Panc1 (cell line): ENCODE results near the gene PEPD. TPM values are rescaled to one million over a fixed set of nuclear protein-coding genes. Genes with fewer than 3 reads are reported as not detected.
A peak's percentile ranks its signal among the peaks of the same experiment; 100 is the strongest.

Experiments
- ATAC-seq: fragments of 200-7000 bp; cut with Tn5 transposase; 2 replicates; pipeline ENCODE4 v1.9.1; 2020; ENCODE audit warnings: mild to moderate bottlenecking, moderate library complexity
- BruUV-seq: library from RNA; stranded (reverse); fragments of 400-500 nt; replicated peaks from 2 replicates; lab custom pipeline; 2021; lab: Mats Ljungman, UMichigan
- CTCF ChIA-PET: fragments of 300-600 bp; sonication (Branson Sonifier 250); formaldehyde crosslinking; loops from one replicate; lab custom pipeline; 2022; ENCODE audit warnings: antibody characterized with exemption; lab: Charles Lee
- POLR2A ChIA-PET: fragments of 300-600 bp; sonication (Branson Sonifier 250); formaldehyde crosslinking; loops from one replicate; lab custom pipeline; 2022; ENCODE audit warnings: antibody characterized with exemption; lab: Charles Lee
- DNase-seq: peaks from one replicate; pipeline ENCODE4 v3.0.0-alpha.2; 2010; ENCODE audit warnings: low read depth, low spot score
- H3K27ac ChIP-seq: 2 replicates; pipeline ENCODE4 v1.5.1; 2011; ENCODE audit warnings: mild to moderate bottlenecking, low read length, inconsistent platforms
- H3K27me3 ChIP-seq: fragments of 200-500 bp; sonication (Bioruptor generic); 2 replicates; pipeline ENCODE4 v1.6.0; 2014; ENCODE audit warnings: low read length, inconsistent platforms; ENCODE audit not compliant: control insufficient read depth, insufficient read depth
- H3K36me3 ChIP-seq: fragments of 200-500 bp; sonication (Bioruptor generic); 2 replicates; pipeline ENCODE4 v1.5.1; 2014; ENCODE audit warnings: inconsistent platforms, mild to moderate bottlenecking, low read length, moderate library complexity; ENCODE audit not compliant: control insufficient read depth, insufficient read depth
- H3K4me1 ChIP-seq: 2 replicates; pipeline ENCODE4 v1.5.1; 2011; ENCODE audit warnings: inconsistent platforms, mild to moderate bottlenecking, low read length, moderate library complexity; ENCODE audit not compliant: control insufficient read depth, insufficient read depth
- H3K4me3 ChIP-seq, 2 experiments: 2 replicates each; pipeline ENCODE4 v1.5.1; 2011 to 2012; ENCODE audit warnings: low read depth in 2 of 2, low read length in 2 of 2, mild to moderate bottlenecking in 2 of 2, inconsistent platforms in 1 of 2, moderate library complexity in 1 of 2
- H3K9me3 ChIP-seq: fragments of 200-500 bp; sonication (Bioruptor generic); 2 replicates; pipeline ENCODE4 v1.5.1; 2014; ENCODE audit warnings: low read depth, mild to moderate bottlenecking, inconsistent platforms, low read length, moderate library complexity; ENCODE audit not compliant: control insufficient read depth, insufficient read depth
- CTCF ChIP-seq: fragments of 450-650 bp; IDR thresholded peaks from 2 replicates; pipeline ENCODE4 v1.5.1; 2017; ENCODE audit warnings: mild to moderate bottlenecking
- POLR2AphosphoS5 ChIP-seq: IDR thresholded peaks from 2 replicates; pipeline ENCODE4 v1.6.1; 2012; ENCODE audit warnings: mild to moderate bottlenecking, low read depth, low read length, moderate library complexity
- REST ChIP-seq, 2 experiments: IDR thresholded peaks; 2 replicates each; pipeline ENCODE4 v1.6.1; 2011 to 2012; ENCODE audit warnings: low read depth in 2 of 2, control low read depth in 1 of 2, low read length in 1 of 2, mild to moderate bottlenecking in 1 of 2, moderate library complexity in 1 of 2; ENCODE audit not compliant: insufficient read depth in 1 of 2
- SIN3A ChIP-seq: IDR thresholded peaks from 2 replicates; pipeline ENCODE4 v1.6.1; 2012; ENCODE audit warnings: low read depth, mild to moderate bottlenecking, low read length, moderate library complexity, borderline replicate concordance; ENCODE audit not compliant: insufficient read depth
- TCF7L2 ChIP-seq: IDR thresholded peaks from 2 replicates; pipeline ENCODE4 v1.6.1; 2011; ENCODE audit warnings: mild to moderate bottlenecking, low read depth, low read length, inconsistent platforms
- in situ Hi-C: cut with HindIII; loops from 2 replicates; pipeline ENCODE4 v1.10.0; 2016; ENCODE audit warnings: low sequenced_read_pairs, low pct_unique_long_range_greater_than_20kb
- intact Hi-C: fragments of 100-400 bp; cut with micrococcal nuclease; formaldehyde crosslinking; loops from one replicate; pipeline ENCODE4 v1.10.0; 2022; ENCODE audit not compliant: unreplicated experiment
- total RNA-seq: library from RNA; stranded (reverse); gene quantifications from one replicate; pipeline ENCODE4 v1.2.1, GENCODE V29; 2021; ENCODE audit not compliant: unreplicated experiment

The PEPD gene
- total RNA-seq, 1 experiment from 2014 or later, result 102 TPM

GRCh38 chr19:33407716-33408115, 113.9 kb downstream of the PEPD start:
- BruUV-seq, result no TSS peak
- no peak for DNase-seq
- POLR2A ChIA-PET, result no interaction called here
- Histone ChIP-seq H3K27ac (no peak overlapping the region), H3K36me3 (no peaks in the 10 kb centered on the region), H3K27me3 (no peaks in the 10 kb centered on the region), H3K4me3 (no peak overlapping the region), H3K9me3 (no peaks in the 10 kb centered on the region), H3K4me1 (no peaks in the 10 kb centered on the region)
- ATAC-seq, result no peak
- TF ChIP-seq POLR2AphosphoS5 (no peak), REST (IDR thresholded peaks at IDR 0.05; ENCODE audit: insufficient read depth in 1 of 2, low read depth in 2 of 2, low read length in 1 of 2) (no peak)
- intact Hi-C loops, result loop anchor here (2.0 kb wide), 1 partner anchor 167 kb away; no protein-coding TSS in a partner anchor
- CTCF ChIA-PET, result interaction anchor here (0.6 to 2.1 kb wide), 3 partner anchors 49 to 220 kb away, joined by 3 to 16 read pairs (median 5); no protein-coding TSS in a partner anchor
- in situ Hi-C loops, result no loop called here

- H3K9me3 ChIP-seq, result no peaks in the 10 kb centered on the region
- H3K4me1 ChIP-seq, result no peaks in the 10 kb centered on the region
- POLR2A ChIA-PET, result no interaction called here
- intact Hi-C loops (loop anchor here (2.0 kb wide), 1 partner anchor 166 kb away; no protein-coding TSS in a partner anchor), in situ Hi-C loops (no loop called here)
- H3K27me3 ChIP-seq, result no peaks in the 10 kb centered on the region
- no peak overlapping the region for H3K4me3 ChIP-seq
- H3K27ac ChIP-seq, result no peak overlapping the region
- no peaks in the 10 kb centered on the region for H3K36me3 ChIP-seq
- no peak for DNase-seq
- CTCF ChIA-PET, result interaction anchor here (1.0 to 1.3 kb wide), 3 partner anchors 12 to 172 kb away, joined by 3 to 7 read pairs (median 5); no protein-coding TSS in a partner anchor
- no TSS peak for BruUV-seq
- peak; percentile 51 for ATAC-seq
- no peak for TF ChIP-seq SIN3A
- TF ChIP-seq CTCF, result peak; percentile 71
Observed at GRCh38 chr19:33407140-33407551, 114.4 kb downstream of the PEPD start.

- Histone ChIP-seq H3K27ac (no peak overlapping the region), H3K27me3 (no peaks in the 10 kb centered on the region), H3K4me3 (no peak overlapping the region), H3K36me3 (no peaks in the 10 kb centered on the region), H3K4me1 (no peaks in the 10 kb centered on the region), H3K9me3 (no peaks in the 10 kb centered on the region)
- CTCF ChIA-PET, result interaction anchor here (0.5 to 1.3 kb wide), 7 partner anchors 13 to 184 kb away, joined by 3 to 7 read pairs (median 5); no protein-coding TSS in a partner anchor
- in situ Hi-C loops (no loop called here), intact Hi-C loops (loop anchor here (2.0 kb wide), 1 partner anchor 166 kb away; no protein-coding TSS in a partner anchor)
- DNase-seq (peak; percentile 43), ATAC-seq (peak; percentile 86)
- POLR2A ChIA-PET, result no interaction called here
- no TSS peak for BruUV-seq
- TF ChIP-seq CTCF, result peak; percentile 98
- 0 out of 4 replicates have a peak, but pooled peaks of 1 of the 2 experiments have one; percentile 63 for TF ChIP-seq REST (IDR thresholded peaks at IDR 0.05; ENCODE audit: insufficient read depth in 1 of 2, low read depth in 2 of 2, low read length in 1 of 2)
- TF ChIP-seq POLR2AphosphoS5, result no peak
- TF ChIP-seq SIN3A, result no peak
- TF ChIP-seq TCF7L2, result no peak
Observed at GRCh38 chr19:33406521-33407139, 115.0 kb downstream of the PEPD start.
